Tibial artery (tissue), 4 donors: ENCODE results near the gene RALGAPA2.

Source experiments
- DNase-seq, 2 donors: peaks; one replicate each; pipeline ENCODE4 v3.0.0-alpha.2; 2019
- H3K27ac ChIP-seq, 2 donors: fragments of 200-600 bp; sonication (generic) in 1 of 2; 1 replicate in 1 of 2; 2 replicates in 1 of 2; pipeline ENCODE4 v1.5.1; 2018 to 2019; ENCODE audit warnings: mild to moderate bottlenecking in 1 of 2
- H3K27me3 ChIP-seq, 2 donors: fragments of 200-600 bp; sonication (generic) in 1 of 2; one replicate each; pipeline versions ENCODE4 v1.5.1 to v1.6.0; 2016 to 2019
- H3K36me3 ChIP-seq, 3 donors: fragments of 200-600 bp; sonication (generic) in 2 of 3; one replicate each; pipeline ENCODE4 v1.5.1; 2016 to 2019; ENCODE audit warnings: mild to moderate bottlenecking in 2 of 3
- H3K4me1 ChIP-seq, 4 donors: fragments of 200-600 bp; sonication (generic) in 2 of 4; 1 replicate in 3 of 4; 2 replicates in 1 of 4; pipeline ENCODE4 v1.5.1; 2016 to 2019
- H3K4me3 ChIP-seq, 2 donors: fragments of 200-600 bp; sonication (generic) in 1 of 2; 1 replicate in 1 of 2; 2 replicates in 1 of 2; pipeline ENCODE4 v1.5.1; 2018 to 2019; ENCODE audit warnings: mild to moderate bottlenecking in 2 of 2
- H3K9me3 ChIP-seq, 3 donors: fragments of 200-600 bp; sonication (generic) in 1 of 3; one replicate each; pipeline ENCODE4 v1.5.1; 2016 to 2019
- intact Hi-C: fragments of 100-400 bp; cut with DNase I; formaldehyde crosslinking; loops from one replicate; pipeline ENCODE4 v1.15.0; 2023; ENCODE audit warnings: low total_unique reads
- TF ChIP-seq, protein P1 (sequence below), 2 experiments: fragments of 200-600 bp in 1 of 2; fragments of 450-650 bp in 1 of 2; IDR thresholded peaks; one replicate each; pipeline ENCODE4 v1.5.1; 2017 to 2019; ENCODE audit warnings: antibody characterized with exemption in 2 of 2, mild to moderate bottlenecking in 1 of 2, moderate library complexity in 1 of 2

The RALGAPA2 gene

DNA sequence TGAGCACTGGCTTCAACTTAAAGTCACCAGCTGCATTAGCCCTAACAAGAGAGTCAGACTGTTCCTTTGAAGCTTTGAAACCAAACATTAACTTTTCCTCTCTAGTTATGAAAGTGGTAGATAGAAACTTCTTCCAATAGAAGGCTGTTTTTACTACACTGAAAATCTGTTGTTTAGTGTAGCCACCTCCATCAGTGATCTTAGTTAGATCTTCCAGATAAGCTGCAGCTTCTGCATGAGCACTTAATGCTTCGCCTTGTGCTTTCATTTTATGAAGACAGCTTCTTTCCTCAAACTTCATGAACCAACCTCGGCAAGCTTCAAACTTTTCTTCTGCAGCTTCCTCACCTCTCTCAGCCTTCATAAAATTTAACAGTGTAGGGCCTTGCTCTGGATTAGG is 211.3 kb downstream of the RALGAPA2 start:
- no peak overlapping the region for H3K4me3 ChIP-seq
- H3K27ac ChIP-seq, result no peak overlapping the region
- H3K4me1 ChIP-seq, result no peaks in the 10 kb centered on the region
- TF ChIP-seq, protein P1, sequence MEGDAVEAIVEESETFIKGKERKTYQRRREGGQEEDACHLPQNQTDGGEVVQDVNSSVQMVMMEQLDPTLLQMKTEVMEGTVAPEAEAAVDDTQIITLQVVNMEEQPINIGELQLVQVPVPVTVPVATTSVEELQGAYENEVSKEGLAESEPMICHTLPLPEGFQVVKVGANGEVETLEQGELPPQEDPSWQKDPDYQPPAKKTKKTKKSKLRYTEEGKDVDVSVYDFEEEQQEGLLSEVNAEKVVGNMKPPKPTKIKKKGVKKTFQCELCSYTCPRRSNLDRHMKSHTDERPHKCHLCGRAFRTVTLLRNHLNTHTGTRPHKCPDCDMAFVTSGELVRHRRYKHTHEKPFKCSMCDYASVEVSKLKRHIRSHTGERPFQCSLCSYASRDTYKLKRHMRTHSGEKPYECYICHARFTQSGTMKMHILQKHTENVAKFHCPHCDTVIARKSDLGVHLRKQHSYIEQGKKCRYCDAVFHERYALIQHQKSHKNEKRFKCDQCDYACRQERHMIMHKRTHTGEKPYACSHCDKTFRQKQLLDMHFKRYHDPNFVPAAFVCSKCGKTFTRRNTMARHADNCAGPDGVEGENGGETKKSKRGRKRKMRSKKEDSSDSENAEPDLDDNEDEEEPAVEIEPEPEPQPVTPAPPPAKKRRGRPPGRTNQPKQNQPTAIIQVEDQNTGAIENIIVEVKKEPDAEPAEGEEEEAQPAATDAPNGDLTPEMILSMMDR (IDR thresholded peaks at IDR 0.05), result no peak
- peaks cover 27 to 77% (median 68%) of the 10 kb centered on the region in 3 donors for H3K36me3 ChIP-seq
- H3K27me3 ChIP-seq, result no peaks in the 10 kb centered on the region
- H3K9me3 ChIP-seq, result no peaks in the 10 kb centered on the region
- intact Hi-C loops, result no loop called here
- DNase-seq, result no peak

DNA sequence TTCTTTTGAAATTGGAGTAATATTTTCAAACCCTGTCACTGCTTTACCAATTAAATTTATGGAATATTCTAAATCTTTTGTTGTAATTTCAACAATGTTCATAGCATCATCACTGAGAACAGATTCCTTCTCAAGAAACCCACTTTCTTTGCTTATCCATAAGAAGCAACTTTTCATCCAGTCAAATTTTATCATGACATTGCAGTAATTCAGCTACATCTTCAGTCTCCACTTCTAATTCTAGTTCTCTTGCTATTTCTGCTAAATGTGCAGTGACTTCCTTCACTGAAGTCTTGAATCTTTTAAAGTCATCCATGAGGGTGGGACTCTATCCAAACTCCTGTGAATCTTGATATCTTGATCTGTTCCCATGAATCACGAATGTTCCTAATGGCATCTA is 212.1 kb downstream of the RALGAPA2 start:
- Histone ChIP-seq H3K9me3 (no peaks in the 10 kb centered on the region), H3K4me1 (no peaks in the 10 kb centered on the region), H3K27ac (no peak overlapping the region), H3K4me3 (no peak overlapping the region), H3K36me3 (peaks cover 32 to 77% (median 76%) of the 10 kb centered on the region in 3 donors), H3K27me3 (no peaks in the 10 kb centered on the region)
- intact Hi-C loops, result no loop called here
- DNase-seq, result no peak
- TF ChIP-seq, protein P1 (IDR thresholded peaks at IDR 0.05), result no peak

DNA sequence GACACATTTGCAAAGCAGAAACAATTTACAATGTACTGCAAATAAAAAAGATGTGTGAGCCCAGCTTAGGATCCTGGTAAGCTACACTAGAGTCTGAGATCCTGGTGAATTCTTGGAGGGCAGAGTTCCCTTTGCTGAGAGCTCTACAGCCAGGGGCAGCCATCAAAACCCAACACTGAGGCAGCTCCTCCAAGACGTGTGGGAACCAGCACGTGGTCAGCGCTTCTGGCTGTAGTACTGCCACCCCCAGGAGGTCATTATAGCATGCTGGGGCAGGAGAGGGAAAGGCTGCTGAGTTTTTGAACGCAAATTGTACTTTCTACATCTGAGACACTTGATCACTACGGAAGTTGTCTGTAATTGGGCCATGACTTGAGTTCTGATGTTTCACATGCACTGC is 213.0 kb downstream of the RALGAPA2 start:
- Histone ChIP-seq H3K27ac (no peak overlapping the region), H3K9me3 (no peaks in the 10 kb centered on the region)
- intact Hi-C loops, result no loop called here

DNA sequence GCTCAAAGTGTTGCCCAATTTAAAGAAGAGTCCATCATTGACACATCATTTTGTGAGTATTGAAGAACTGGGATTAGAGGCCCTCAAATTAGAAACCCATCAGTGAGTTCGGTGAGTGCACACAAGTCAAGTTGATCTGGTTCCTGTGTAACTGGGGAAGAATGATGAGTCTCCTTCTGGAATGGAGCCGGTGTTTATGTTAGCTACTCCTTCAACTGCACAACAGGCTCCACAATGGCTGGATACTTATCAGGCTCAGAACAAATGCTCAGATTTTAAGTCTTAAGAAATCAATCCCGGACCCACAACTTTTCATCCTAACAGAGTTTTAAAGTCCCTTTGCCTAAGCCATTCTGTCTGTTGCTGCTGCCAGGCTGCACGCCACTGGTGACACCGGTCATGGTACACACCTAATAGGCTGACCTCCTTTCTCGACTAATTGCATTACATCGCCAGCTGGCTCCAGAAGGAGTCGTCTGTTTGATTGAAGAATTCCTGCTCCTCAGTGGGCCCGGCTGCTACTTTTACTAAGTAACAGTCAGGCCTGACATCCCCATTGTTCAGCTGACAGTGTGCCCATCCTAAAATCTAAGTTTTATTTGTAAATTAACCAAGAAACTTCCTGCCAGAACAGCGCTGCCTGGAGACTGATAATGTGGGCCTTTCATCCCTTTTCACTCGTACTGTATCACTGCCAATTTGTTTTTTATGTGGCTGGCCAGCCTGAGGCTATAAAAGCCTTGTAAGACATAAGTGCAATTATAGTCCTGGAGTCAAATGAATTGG is 214.2 kb downstream of the RALGAPA2 start:
- no peak for DNase-seq
- Histone ChIP-seq H3K27me3 (no peaks in the 10 kb centered on the region), H3K36me3 (peaks cover 26 to 71% (median 69%) of the 10 kb centered on the region in 3 donors), H3K4me1 (no peaks in the 10 kb centered on the region), H3K4me3 (no peak overlapping the region), H3K27ac (no peak overlapping the region), H3K9me3 (no peaks in the 10 kb centered on the region)
- intact Hi-C loops, result no loop called here
- TF ChIP-seq, protein P1 (IDR thresholded peaks at IDR 0.05), result no peak

More for the DNA sequence above, 213.0 kb downstream of the RALGAPA2 start:
- Histone ChIP-seq H3K4me3 (no peak overlapping the region), H3K27me3 (no peaks in the 10 kb centered on the region), H3K4me1 (no peaks in the 10 kb centered on the region), H3K36me3 (peaks cover 30 to 80% (median 76%) of the 10 kb centered on the region in 3 donors)
- DNase-seq, result no peak
- TF ChIP-seq, protein P1 (IDR thresholded peaks at IDR 0.05), result no peak

DNA sequence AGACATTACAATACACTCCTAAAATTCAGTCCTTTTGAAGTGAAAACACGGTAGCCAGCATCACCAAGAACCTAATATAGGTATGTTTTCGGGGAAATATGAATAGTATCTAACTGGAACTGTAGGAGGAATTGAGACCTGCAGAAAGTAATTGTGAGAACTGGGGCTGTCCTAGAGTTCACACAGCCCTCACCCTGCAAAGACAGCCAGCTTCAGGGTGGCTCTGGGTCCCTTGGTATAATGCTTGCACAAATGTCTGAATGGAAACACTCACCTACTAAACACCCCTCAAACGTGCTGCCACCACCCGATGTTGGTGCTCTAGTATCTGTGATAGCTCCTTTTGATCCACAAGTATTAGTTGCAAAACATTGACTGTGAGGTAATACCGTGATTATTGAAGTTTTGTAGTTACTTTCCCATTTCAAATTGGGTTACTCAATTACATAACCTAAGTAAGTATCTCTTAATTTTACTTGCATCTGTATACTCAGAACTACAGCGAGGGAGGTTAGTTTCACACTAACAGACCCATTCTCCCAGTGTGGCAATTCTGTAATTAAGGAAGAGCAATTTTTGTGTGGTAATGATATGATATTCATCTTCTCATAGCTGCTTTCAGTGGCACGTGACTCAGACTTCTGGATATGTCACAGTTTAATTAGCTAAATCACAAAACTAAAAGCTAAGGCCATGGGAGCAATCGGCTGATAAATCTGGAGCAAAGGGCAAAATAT is 215.0 kb downstream of the RALGAPA2 start:
- Histone ChIP-seq H3K4me3 (no peak overlapping the region), H3K9me3 (no peaks in the 10 kb centered on the region), H3K27ac (no peak overlapping the region), H3K27me3 (no peaks in the 10 kb centered on the region), H3K36me3 (peaks cover 19 to 69% (median 64%) of the 10 kb centered on the region in 3 donors), H3K4me1 (no peaks in the 10 kb centered on the region)
- no peak for DNase-seq
- intact Hi-C loops, result no loop called here
- TF ChIP-seq, protein P1 (IDR thresholded peaks at IDR 0.05), result no peak
